ENCODE measurements around the gene ZNF135.

Gene ZNF135

DNA sequence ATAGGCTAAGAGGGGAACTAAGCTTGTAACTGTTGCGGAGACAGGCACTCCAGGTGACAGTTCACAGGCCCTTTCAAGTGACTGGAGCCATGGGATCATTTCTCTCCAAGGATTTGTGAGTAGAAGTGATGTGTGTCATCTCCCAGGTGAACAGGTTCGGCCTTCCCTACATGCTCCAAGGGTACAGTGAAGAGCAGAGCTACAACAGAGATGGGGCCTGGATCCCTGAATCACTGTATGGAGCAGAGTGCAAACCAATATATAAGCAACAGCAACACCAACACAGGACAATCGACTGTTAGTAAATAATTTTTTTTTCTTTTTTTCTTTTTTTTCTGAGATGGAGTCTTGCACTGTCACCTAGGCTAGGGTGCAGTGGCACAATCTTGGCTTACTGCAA is 23.9 kb downstream of the ZNF135 start:
- H3K4me3 ChIP-seq (ENCODE audit: low read depth in 1 of 2, low read length in 2 of 2), result peak overlapping the region in 1 of 2 donors; percentile 35
- H3K27me3 ChIP-seq (ENCODE audit: control insufficient read depth in 1 of 2, insufficient read depth in 2 of 2, low read length in 2 of 2), result no peaks in the 10 kb centered on the region
- no peak overlapping the region for H3K27ac ChIP-seq (ENCODE audit: low read depth, low read length)
- no peak overlapping the region for H3K9ac ChIP-seq (ENCODE audit: low read length)
- H3K9me3 ChIP-seq (ENCODE audit: low read length), result peaks cover 19% of the 10 kb centered on the region
- peaks cover 40% of the 10 kb centered on the region for H3K36me3 ChIP-seq (ENCODE audit: insufficient read depth, low read length)
- H3K4me1 ChIP-seq (ENCODE audit: insufficient read depth, low read length), result no peaks in the 10 kb centered on the region

DNA sequence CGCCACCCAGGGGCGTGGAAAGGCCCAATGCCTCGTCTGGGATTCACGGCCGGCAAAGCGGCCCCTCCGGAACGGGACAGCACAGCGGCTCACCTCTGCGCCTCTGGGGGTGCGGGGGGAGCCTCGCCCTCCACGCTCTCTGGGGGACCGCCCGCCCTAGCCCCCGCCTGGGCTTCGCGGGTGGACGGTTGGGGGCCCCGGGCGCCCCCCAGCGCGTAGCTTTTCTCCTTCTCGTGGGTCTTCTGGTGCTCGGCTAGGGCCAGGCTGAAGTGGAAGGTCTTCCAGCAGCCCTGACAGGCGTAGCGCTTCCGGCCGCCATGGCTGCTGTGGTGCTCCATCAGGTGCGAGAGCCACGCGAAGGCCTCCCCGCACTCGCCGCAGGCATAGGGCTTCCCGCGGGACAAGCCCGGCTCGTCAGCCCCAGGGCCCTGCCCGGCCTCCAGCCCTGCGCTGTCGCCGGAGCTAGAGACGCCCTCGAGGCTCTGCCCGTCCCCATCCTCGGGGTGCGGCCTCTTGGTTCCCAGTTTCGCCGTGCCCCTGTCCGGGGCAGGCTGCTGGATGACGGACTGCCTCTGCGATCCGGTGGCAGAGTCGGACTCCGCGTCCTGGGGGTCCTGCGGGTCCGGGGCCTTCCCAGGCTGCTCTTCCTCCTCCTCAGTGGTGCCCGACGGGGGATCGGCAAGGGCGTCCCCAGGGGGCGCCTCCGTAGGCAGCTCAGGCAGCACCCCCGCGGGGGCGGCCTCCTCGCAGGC is 25.7 kb downstream of the ZNF135 start:
- no peak overlapping the region for H3K9ac ChIP-seq (ENCODE audit: low read length)
- peaks cover 47% of the 10 kb centered on the region for H3K36me3 ChIP-seq (ENCODE audit: insufficient read depth, low read length)
- no peaks in the 10 kb centered on the region for H3K4me1 ChIP-seq (ENCODE audit: insufficient read depth, low read length)
- no peak overlapping the region for H3K27ac ChIP-seq (ENCODE audit: low read depth, low read length)
- H3K4me3 ChIP-seq (ENCODE audit: low read depth in 1 of 2, low read length in 2 of 2), result no peak overlapping the region
- H3K9me3 ChIP-seq (ENCODE audit: low read length), result peaks cover 19% of the 10 kb centered on the region
- no peaks in the 10 kb centered on the region for H3K27me3 ChIP-seq (ENCODE audit: control insufficient read depth in 1 of 2, insufficient read depth in 2 of 2, low read length in 2 of 2)

DNA sequence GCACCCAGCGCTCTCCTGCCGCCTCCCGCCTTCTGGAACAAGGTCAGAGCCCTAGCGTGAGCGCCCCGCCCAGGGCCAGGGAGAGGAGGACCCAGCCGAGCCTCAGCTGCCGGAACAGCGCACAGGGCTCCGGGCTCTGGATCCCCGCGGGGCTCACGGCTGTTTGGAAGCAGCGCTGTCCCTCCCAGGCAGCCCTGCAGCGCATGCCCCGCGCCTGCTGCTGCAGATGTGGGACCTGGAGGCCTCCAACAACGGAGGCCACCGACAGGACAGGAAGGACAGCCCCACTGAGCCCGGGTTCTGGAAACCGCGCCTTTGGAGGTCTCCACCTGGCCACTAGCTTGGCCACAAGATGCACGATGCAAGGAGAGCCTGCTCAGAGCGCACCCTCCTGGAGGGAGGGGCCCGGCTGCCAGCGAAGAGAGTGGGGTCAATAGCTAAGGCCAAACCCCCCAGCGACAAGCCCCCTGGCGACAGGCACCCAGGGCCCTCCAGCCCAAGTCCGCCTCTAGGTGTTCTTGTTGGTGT is 26.3 kb downstream of the ZNF135 start:
- Histone ChIP-seq H3K9me3 (ENCODE audit: low read length) (peaks cover 17% of the 10 kb centered on the region), H3K27ac (ENCODE audit: low read depth, low read length) (no peak overlapping the region), H3K36me3 (ENCODE audit: insufficient read depth, low read length) (peaks cover 47% of the 10 kb centered on the region), H3K4me3 (ENCODE audit: low read depth in 1 of 2, low read length in 2 of 2) (peak overlapping the region in 1 of 2 donors; percentile 11), H3K27me3 (ENCODE audit: control insufficient read depth in 1 of 2, insufficient read depth in 2 of 2, low read length in 2 of 2) (no peaks in the 10 kb centered on the region), H3K9ac (ENCODE audit: low read length) (no peak overlapping the region), H3K4me1 (ENCODE audit: insufficient read depth, low read length) (no peaks in the 10 kb centered on the region)

DNA sequence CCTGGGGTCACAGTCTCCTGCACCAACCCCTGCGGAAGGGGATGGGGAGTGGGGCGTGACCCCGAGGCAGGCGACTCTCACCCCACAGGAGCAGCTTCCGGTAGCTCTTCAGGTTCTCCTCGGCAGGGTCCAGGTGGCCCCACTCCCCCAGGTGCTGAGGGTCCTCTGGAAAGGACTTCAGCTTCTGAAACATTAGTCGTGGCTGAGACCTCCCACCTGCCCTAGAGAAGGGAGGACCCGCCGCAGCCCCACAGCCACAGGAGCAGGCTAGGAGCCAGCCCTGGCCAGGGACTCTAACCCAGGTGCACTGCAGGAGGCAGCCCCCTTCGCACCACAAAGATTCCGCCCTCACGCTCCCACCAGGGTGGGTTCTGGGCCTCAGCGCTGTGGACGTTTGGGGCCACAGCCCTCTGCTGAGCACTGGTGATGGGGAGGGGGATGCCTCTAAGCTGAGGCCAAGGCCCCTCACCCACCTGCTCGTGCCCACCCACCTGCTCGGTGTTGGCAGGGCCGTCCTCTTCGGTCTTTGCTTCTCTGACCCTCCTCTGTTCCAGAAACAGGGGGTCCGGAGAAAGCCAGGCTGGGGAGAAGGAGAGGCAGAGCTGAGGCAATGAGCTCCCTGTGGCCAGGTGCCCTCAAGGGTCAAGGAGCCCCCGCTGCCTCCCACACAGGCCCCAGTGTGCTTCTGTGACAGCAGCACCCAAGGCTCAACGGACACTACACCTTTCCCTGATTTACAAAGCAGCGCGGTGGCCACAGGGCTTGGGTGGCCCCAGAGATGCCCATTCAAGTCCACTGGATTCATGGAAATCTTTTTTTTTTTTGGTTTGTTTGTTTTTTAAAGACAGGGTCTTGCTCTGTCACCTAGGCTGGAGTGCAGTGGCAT is 28.0 kb downstream of the ZNF135 start:
- Histone ChIP-seq H3K9ac (ENCODE audit: low read length) (no peak overlapping the region), H3K36me3 (ENCODE audit: insufficient read depth, low read length) (peaks cover 47% of the 10 kb centered on the region), H3K4me1 (ENCODE audit: insufficient read depth, low read length) (no peaks in the 10 kb centered on the region), H3K4me3 (ENCODE audit: low read depth in 1 of 2, low read length in 2 of 2) (no peak overlapping the region), H3K27ac (ENCODE audit: low read depth, low read length) (no peak overlapping the region), H3K27me3 (ENCODE audit: control insufficient read depth in 1 of 2, insufficient read depth in 2 of 2, low read length in 2 of 2) (no peaks in the 10 kb centered on the region), H3K9me3 (ENCODE audit: low read length) (peaks cover 13% of the 10 kb centered on the region)

DNA sequence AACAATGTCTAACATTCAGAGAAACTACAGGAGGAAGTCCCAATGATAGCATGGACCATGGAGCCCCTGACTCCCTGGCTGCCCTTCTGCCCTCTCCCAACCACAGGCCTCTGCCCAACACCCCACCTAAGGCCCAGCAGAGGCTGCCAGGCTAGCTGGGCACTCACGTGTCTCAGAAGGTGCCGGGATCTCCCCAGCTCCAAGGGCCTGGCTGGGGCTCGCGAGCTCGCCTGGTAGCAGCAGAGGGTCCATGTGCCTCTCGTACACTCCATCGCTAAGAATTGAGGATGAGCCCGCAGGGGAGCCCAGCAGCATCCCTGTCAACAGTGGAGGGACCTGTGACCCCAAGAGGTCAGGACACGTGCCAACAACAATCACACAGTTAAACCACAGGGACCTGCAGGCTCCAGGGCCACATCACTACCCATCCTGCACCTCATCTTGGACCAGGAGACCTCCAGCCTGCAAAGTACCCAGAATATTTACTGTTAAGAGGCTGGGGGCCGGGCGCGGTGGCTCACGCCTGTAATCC is 29.5 kb downstream of the ZNF135 start:
- no peak overlapping the region for H3K9ac ChIP-seq (ENCODE audit: low read length)
- H3K4me1 ChIP-seq (ENCODE audit: insufficient read depth, low read length), result no peaks in the 10 kb centered on the region
- H3K36me3 ChIP-seq (ENCODE audit: insufficient read depth, low read length), result peaks cover 47% of the 10 kb centered on the region
- H3K9me3 ChIP-seq (ENCODE audit: low read length), result peaks cover 13% of the 10 kb centered on the region
- no peak overlapping the region for H3K27ac ChIP-seq (ENCODE audit: low read depth, low read length)
- no peaks in the 10 kb centered on the region for H3K27me3 ChIP-seq (ENCODE audit: control insufficient read depth in 1 of 2, insufficient read depth in 2 of 2, low read length in 2 of 2)
- H3K4me3 ChIP-seq (ENCODE audit: low read depth in 1 of 2, low read length in 2 of 2), result no peak overlapping the region

DNA sequence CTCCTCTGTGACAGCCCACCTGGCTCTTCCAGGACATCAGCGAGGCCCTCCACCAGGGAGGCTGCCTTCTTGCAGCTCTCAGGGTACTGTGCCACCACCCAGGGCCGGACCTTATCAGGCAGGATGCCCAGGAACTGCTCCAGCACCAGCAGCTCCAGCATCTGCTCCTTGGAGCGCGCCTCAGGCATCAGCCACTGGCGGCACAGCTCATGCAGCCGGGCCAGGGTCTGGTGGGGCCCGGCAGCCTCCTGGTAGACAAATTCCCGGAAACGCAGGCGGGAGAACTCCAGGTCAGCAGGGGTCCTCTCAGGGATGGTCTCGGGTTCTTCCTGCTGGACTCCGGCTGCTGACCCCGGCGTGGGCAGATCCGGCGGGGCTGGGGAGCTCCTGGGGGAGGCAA is 30.8 kb downstream of the ZNF135 start:
- H3K4me1 ChIP-seq (ENCODE audit: insufficient read depth, low read length), result no peaks in the 10 kb centered on the region
- H3K27me3 ChIP-seq (ENCODE audit: control insufficient read depth in 1 of 2, insufficient read depth in 2 of 2, low read length in 2 of 2), result no peaks in the 10 kb centered on the region
- no peak overlapping the region for H3K4me3 ChIP-seq (ENCODE audit: low read depth in 1 of 2, low read length in 2 of 2)
- H3K9me3 ChIP-seq (ENCODE audit: low read length), result peaks cover 8% of the 10 kb centered on the region
- no peak overlapping the region for H3K9ac ChIP-seq (ENCODE audit: low read length)
- H3K36me3 ChIP-seq (ENCODE audit: insufficient read depth, low read length), result peaks cover 41% of the 10 kb centered on the region
- H3K27ac ChIP-seq (ENCODE audit: low read depth, low read length), result no peak overlapping the region

DNA sequence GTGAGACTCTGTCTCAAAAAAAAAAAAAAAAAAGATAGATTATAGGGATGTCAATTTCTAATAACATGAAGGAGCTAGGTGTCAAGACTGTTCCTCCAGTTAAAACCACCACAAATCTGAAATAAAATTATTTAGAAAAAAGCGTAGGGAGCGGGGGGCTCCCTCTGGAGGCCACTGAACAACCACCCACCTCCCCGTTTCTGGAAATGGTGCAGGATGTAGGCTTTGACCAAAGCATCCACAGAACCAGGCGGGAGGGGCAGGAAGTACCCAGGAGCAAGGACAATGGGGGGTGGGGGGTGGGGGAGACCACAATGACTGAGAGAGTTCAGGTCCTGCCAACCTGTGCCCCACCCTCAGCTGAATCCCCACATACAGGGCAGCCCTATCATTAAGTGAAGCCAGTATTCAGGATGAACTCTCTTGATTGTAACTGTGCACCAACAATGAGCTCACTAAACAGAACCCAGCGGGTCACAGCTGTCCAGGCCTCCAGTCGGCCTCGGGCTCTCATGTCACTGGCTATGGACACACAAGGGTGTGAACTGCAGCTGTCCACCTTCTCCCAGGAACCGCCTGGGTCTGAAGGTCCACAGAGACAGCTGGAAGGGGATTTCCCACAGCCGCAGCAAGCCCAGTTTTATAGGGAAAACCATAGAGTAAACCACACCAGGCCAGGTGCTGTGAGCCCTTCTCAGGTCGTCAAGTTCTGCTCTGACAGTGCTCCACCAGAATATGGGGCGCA is 32.3 kb downstream of the ZNF135 start:
- Histone ChIP-seq H3K27me3 (ENCODE audit: control insufficient read depth in 1 of 2, insufficient read depth in 2 of 2, low read length in 2 of 2) (no peaks in the 10 kb centered on the region), H3K9ac (ENCODE audit: low read length) (no peak overlapping the region), H3K36me3 (ENCODE audit: insufficient read depth, low read length) (peaks cover 30% of the 10 kb centered on the region), H3K27ac (ENCODE audit: low read depth, low read length) (no peak overlapping the region), H3K4me3 (ENCODE audit: low read depth in 1 of 2, low read length in 2 of 2) (no peak overlapping the region), H3K4me1 (ENCODE audit: insufficient read depth, low read length) (peaks cover under 1% of the 10 kb centered on the region), H3K9me3 (ENCODE audit: low read length) (no peaks in the 10 kb centered on the region)

DNA sequence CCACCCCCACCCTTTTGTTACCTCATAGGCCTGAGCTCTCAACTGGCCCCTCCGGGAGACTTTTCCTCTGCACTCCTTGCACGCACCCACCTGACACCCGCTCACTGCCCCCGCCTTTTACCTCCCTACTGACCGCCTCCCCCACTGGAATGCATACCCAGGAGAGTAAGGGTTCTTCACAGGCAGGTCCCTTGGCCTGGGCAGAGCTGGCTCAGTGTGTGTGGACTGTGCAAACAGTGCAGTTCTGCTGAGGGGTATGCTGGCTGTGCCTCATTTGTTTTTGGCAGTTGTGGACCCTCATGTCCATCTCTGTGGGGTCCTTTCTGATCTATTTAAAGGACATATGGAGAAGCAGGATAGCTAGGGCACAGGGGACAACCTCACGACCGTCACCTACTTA is 34.0 kb downstream of the ZNF135 start:
- peaks cover 10% of the 10 kb centered on the region for H3K4me1 ChIP-seq (ENCODE audit: insufficient read depth, low read length)
- peak overlapping the region in 1 of 2 donors; percentile 9 for H3K4me3 ChIP-seq (ENCODE audit: low read depth in 1 of 2, low read length in 2 of 2)
- H3K27me3 ChIP-seq (ENCODE audit: control insufficient read depth in 1 of 2, insufficient read depth in 2 of 2, low read length in 2 of 2), result no peaks in the 10 kb centered on the region
- H3K9me3 ChIP-seq (ENCODE audit: low read length), result no peaks in the 10 kb centered on the region
- H3K36me3 ChIP-seq (ENCODE audit: insufficient read depth, low read length), result peaks cover 14% of the 10 kb centered on the region
- H3K27ac ChIP-seq (ENCODE audit: low read depth, low read length), result no peak overlapping the region
- H3K9ac ChIP-seq (ENCODE audit: low read length), result no peak overlapping the region

DNA sequence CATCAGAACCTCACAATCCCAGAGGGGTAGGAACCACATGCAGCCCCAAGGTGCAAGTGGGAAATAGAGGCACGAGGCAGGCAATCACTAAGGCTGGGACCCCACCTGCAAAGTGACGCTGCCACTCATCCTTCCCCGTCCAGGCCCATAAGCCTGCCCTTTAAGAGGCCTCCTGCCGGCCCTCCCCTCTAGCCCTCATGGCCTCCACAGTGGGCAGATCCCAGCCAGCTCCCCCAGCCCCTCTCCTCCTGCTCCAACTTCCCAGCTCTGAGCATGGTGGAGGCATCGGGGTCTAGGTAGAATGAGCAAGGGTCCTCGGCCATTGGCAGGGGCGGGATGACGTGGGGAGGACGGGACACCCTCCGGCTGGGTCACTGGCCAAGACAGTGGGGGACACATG is 36.2 kb downstream of the ZNF135 start:
- H3K4me1 ChIP-seq (ENCODE audit: insufficient read depth, low read length), result peaks cover 10% of the 10 kb centered on the region
- no peak overlapping the region for H3K9ac ChIP-seq (ENCODE audit: low read length)
- H3K4me3 ChIP-seq (ENCODE audit: low read depth in 1 of 2, low read length in 2 of 2), result no peak overlapping the region
- no peak overlapping the region for H3K27ac ChIP-seq (ENCODE audit: low read depth, low read length)
- no peaks in the 10 kb centered on the region for H3K27me3 ChIP-seq (ENCODE audit: control insufficient read depth in 1 of 2, insufficient read depth in 2 of 2, low read length in 2 of 2)
- peaks cover 8% of the 10 kb centered on the region for H3K36me3 ChIP-seq (ENCODE audit: insufficient read depth, low read length)
- no peaks in the 10 kb centered on the region for H3K9me3 ChIP-seq (ENCODE audit: low read length)

DNA sequence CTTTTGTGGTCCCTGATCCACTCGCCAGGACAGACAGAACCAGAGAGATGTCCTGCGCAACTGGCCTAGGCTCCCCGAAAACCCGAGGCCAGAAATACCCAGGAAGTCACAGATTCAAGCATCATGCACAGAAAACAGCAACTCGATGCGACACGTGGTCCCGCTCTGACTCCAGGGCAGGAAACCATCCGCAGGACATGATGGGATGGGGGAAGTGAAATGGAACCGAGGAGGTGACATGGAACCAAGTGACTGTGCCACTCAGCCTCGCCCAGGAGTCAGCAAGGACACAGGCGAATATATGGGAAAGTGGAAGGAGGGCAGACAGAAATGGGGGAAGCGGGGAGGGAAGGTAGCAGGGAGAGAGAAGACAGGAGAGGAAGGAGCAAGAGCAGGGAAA is 37.8 kb downstream of the ZNF135 start:
- H3K9me3 ChIP-seq (ENCODE audit: low read length), result no peaks in the 10 kb centered on the region

DNA sequence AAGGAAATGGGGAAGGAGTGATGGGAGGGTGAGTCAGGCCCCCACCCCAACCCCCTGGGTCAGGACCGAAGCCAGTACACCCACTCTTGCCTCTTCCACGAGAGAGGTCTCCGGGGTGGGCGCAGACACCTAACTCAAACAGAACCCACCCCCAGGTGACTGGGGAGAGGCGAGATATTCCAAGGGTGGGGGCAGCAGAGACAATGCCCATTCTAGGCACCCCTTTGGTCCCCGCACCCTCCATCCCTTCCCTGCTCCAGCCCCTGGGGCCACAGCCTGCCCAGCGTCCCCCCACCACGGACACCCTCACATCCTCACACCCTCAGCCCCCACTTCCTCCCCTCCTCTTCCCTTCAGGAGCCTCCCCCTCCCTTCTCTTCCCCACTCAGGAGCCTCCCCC is 38.3 kb downstream of the ZNF135 start:
- Histone ChIP-seq H3K27ac (ENCODE audit: low read depth, low read length) (peak overlapping the region; percentile 52), H3K4me1 (ENCODE audit: insufficient read depth, low read length) (peaks cover 10% of the 10 kb centered on the region), H3K9me3 (ENCODE audit: low read length) (no peaks in the 10 kb centered on the region)

More for the DNA sequence above, 37.8 kb downstream of the ZNF135 start:
- Histone ChIP-seq H3K27me3 (ENCODE audit: control insufficient read depth in 1 of 2, insufficient read depth in 2 of 2, low read length in 2 of 2) (no peaks in the 10 kb centered on the region), H3K36me3 (ENCODE audit: insufficient read depth, low read length) (peaks cover 8% of the 10 kb centered on the region), H3K27ac (ENCODE audit: low read depth, low read length) (no peak overlapping the region), H3K9ac (ENCODE audit: low read length) (no peak overlapping the region), H3K4me3 (ENCODE audit: low read depth in 1 of 2, low read length in 2 of 2) (peak overlapping the region; percentile 80 to 97), H3K4me1 (ENCODE audit: insufficient read depth, low read length) (peaks cover 10% of the 10 kb centered on the region)

More for the DNA sequence above, 38.3 kb downstream of the ZNF135 start:
- no peak overlapping the region for H3K9ac ChIP-seq (ENCODE audit: low read length)
- H3K27me3 ChIP-seq (ENCODE audit: control insufficient read depth in 1 of 2, insufficient read depth in 2 of 2, low read length in 2 of 2), result no peaks in the 10 kb centered on the region
- H3K4me3 ChIP-seq (ENCODE audit: low read depth in 1 of 2, low read length in 2 of 2), result peak overlapping the region; percentile 80 to 97
- H3K36me3 ChIP-seq (ENCODE audit: insufficient read depth, low read length), result peaks cover 8% of the 10 kb centered on the region

All from muscle layer of colon (tissue), 2 donors.